UCSD-AML1 (cell line): ENCODE measurements around the gene SLC22A13.
"Not testable (repeated sequence)": the region's sequence is repeated elsewhere in the genome, so short reads cannot be mapped to it uniquely, and the experiment has no call there.

Source experiments
- DNase-seq: peaks from one replicate; lab custom pipeline; 2025; ENCODE audit not compliant: unreplicated experiment; lab: John Stamatoyannopoulos, UW

Gene SLC22A13, protein sequence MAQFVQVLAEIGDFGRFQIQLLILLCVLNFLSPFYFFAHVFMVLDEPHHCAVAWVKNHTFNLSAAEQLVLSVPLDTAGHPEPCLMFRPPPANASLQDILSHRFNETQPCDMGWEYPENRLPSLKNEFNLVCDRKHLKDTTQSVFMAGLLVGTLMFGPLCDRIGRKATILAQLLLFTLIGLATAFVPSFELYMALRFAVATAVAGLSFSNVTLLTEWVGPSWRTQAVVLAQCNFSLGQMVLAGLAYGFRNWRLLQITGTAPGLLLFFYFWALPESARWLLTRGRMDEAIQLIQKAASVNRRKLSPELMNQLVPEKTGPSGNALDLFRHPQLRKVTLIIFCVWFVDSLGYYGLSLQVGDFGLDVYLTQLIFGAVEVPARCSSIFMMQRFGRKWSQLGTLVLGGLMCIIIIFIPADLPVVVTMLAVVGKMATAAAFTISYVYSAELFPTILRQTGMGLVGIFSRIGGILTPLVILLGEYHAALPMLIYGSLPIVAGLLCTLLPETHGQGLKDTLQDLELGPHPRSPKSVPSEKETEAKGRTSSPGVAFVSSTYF

DNA sequence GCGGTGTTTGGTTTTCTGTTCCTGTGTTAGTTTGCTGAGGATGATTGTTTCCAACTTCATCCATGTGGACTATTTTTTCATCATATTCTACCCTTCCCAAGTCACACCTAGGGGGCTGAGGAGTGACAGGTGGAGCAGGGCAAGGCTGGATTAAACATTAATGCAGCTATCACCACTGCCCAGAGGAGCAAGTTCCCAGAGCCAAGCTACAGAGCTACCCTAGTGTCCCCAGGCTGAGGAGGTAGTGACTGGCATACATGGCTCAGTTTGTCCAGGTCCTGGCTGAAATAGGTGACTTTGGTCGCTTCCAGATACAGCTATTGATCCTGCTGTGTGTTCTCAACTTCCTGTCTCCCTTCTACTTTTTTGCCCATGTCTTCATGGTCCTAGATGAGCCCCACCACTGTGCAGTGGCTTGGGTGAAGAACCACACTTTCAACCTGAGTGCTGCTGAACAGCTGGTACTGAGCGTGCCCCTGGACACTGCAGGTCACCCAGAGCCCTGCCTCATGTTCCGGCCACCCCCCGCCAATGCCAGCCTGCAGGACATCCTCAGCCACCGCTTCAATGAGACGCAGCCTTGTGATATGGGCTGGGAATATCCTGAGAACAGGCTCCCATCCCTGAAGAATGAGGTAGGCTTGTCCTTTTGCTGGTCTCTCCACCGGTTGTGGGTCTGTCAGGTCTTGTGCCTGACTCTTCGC is at the start of gene SLC22A13:
SLC22A13 (plus strand) TSS at position 209 of the 704 bp plus-strand sequence; CDS start at position 258, 49 bp downstream.
- no peak for DNase-seq

DNA sequence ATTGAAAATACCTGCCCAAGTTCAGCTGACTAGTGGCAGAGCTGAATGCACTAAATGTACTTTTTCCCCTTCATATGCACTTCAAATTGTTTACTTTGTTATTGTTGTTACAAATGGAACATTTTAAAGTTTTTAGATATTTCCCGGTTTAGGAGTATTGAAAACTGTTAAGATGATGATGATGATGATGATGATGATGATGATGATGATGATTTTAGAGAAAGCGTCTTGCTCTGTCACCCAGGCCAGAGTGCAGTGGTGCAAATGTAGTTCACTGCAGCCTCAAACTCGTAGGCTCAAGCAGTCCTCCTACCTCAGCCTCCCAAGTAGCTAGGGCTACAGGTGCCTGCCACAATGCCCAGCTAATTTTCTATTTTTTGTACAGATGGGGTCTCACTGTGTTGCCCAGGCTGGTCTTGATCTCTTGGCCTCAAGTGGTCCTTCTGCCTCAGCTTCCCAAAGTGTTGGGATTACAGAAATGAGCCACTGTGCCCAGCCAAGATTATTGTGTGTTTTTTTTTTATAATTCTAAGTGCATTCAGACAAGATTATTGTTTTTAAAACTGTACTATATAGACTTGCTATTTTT is 45.9 kb upstream of the SLC22A13 start:
- no peak for DNase-seq

GRCh38 chr3:38221005-38221404 is 44.6 kb upstream of the SLC22A13 start:
- no peak for DNase-seq

DNA sequence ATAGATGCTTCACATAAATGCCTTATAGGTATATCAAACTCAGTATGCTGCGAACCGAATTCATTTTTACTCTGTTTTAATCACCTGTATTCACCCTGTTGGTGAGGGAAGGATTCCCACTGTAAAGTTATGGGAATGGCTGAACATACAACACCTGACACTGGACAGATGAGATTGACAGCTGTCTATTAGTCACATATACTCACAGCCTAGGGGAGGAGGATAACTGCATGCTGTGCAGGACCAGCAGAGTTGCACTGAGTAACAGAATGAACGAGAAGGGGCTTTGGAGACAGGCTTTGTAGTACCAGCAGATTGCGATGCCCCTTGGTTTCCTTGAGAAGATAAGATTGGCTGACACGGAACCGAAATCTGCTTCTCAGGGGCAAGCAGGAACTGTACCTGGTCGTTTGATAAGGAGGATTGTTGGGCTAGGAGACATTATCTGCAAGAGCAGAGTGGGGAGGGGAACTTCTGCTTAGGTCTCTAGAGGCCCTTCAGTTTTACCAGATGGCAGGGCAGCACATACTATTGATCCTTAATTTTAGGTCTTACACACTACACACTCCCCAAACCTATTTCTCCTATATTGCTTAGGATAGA is 43.5 kb upstream of the SLC22A13 start:
- no peak for DNase-seq

GRCh38 chr3:38224357-38224756 is 41.3 kb upstream of the SLC22A13 start:
- DNase-seq, result no peak

- no peak for DNase-seq
These were observed 39.3 kb upstream of the SLC22A13 start for GRCh38 chr3:38226273-38226672.

GRCh38 chr3:38227989-38228388 is 37.6 kb upstream of the SLC22A13 start:
- no peak for DNase-seq

- DNase-seq, result no peak
These were observed 36.6 kb upstream of the SLC22A13 start for GRCh38 chr3:38229036-38229435.

- no peak for DNase-seq
These were observed 32.9 kb upstream of the SLC22A13 start for GRCh38 chr3:38232701-38233100.

GRCh38 chr3:38235466-38235865 is 30.1 kb upstream of the SLC22A13 start:
- DNase-seq, result no peak

GRCh38 chr3:38238416-38239008 is 27.1 kb upstream of the SLC22A13 start:
- no peak for DNase-seq

GRCh38 chr3:38242812-38243211 is 22.8 kb upstream of the SLC22A13 start:
- DNase-seq, result not testable (repeated sequence)

- no peak for DNase-seq
These were observed 19.7 kb upstream of the SLC22A13 start for GRCh38 chr3:38245930-38246329.

- DNase-seq, result no peak
These were observed 18.1 kb upstream of the SLC22A13 start for GRCh38 chr3:38247366-38248035.

- no peak for DNase-seq
These were observed 15.4 kb upstream of the SLC22A13 start for GRCh38 chr3:38250198-38250597.

DNA sequence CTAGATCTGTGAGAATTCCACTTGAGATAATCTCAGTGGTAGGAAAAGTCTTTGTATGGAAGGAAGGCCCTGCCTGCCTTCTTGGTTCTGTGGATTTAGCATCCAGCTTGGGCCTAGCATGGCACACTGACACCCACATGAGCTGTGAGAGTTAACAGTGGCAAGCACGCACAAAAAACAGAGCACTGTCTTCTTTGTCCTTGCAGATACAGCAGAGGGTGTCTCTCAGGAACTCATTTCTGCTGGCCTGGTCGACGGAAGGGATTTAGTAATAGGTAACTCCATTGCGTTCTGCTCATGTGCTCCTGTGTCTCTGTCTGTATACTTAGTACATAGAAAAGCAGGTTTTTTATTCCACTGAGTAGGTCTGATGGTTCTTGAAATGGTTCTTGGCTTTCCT is 14.4 kb upstream of the SLC22A13 start:
- no peak for DNase-seq

GRCh38 chr3:38253704-38254103 is 11.9 kb upstream of the SLC22A13 start:
- no peak for DNase-seq

DNA sequence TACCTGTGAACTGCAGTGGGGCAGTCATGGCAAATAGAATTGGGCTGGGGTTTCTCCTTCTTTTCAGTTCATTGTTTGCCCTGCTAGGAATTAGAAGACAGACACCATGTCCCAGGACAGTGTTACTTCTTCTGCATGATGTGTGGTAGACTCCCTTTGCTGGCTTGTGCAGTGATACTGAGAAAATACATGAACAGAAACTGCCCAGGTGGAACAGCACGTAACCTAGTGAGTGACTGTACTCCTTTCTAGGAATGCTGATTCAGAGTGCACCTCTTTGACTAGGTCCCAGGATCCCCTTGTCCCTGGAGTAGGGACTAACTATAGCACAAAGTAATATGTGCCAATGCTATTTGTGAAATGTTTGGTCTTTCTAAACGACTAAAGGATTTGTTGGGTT is 10.7 kb upstream of the SLC22A13 start:
- DNase-seq, result no peak

GRCh38 chr3:38255627-38256026 is 10.0 kb upstream of the SLC22A13 start:
- no peak for DNase-seq

DNA sequence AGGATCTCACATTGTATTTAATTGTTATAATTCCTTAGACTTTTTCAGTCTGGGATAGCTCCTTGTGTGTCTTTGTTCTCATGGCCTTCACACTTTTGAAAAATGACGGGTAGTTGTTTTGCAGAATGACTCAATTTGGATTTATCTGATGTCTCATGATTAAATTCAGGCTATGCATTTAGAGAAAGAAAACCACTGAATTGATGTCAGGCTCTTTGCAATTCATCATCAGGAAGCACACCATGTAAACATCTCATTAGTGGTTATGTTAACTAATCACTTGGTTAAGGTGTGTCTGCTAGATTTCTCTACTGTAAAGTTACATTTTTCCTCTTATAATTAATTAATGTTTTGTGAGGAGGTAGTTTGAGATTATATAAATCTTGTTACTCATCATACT is 8.0 kb upstream of the SLC22A13 start:
- DNase-seq, result no peak
